ENCODE measurements around the gene CTNNBL1.
A peak's percentile ranks its signal among the peaks of the same experiment; 100 is the strongest.

Gene CTNNBL1

DNA sequence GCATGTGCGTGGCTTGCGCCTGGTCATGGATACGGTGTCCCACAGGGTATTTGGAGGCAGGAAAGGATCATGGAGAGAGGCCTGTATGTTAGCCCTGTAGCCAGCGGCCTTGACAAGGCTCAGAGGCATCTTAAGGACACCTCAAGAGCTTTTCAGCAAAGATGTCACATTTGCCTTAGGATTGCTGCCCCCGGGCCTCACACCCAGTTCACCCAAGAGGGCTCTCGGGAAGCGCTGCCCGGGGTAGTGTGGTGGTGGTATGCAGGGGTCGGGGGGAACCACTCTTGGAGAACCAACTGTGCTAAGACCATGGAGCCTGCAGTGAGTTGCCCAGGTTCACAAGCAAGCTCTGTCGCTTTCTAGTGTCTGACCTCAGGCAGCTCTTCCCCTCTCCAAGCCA lies 172.2 kb downstream of the CTNNBL1 start:
- TF ChIP-seq, protein P1, sequence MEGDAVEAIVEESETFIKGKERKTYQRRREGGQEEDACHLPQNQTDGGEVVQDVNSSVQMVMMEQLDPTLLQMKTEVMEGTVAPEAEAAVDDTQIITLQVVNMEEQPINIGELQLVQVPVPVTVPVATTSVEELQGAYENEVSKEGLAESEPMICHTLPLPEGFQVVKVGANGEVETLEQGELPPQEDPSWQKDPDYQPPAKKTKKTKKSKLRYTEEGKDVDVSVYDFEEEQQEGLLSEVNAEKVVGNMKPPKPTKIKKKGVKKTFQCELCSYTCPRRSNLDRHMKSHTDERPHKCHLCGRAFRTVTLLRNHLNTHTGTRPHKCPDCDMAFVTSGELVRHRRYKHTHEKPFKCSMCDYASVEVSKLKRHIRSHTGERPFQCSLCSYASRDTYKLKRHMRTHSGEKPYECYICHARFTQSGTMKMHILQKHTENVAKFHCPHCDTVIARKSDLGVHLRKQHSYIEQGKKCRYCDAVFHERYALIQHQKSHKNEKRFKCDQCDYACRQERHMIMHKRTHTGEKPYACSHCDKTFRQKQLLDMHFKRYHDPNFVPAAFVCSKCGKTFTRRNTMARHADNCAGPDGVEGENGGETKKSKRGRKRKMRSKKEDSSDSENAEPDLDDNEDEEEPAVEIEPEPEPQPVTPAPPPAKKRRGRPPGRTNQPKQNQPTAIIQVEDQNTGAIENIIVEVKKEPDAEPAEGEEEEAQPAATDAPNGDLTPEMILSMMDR (IDR thresholded peaks at IDR 0.05; ENCODE audit: borderline replicate concordance, control extremely low read depth, extremely low read depth, insufficient read depth, missing control alignments): no peak
- in situ Hi-C loops (cut with MboI; ENCODE audit: low sequenced_read_pairs, unreplicated experiment): no loop called here

DNA sequence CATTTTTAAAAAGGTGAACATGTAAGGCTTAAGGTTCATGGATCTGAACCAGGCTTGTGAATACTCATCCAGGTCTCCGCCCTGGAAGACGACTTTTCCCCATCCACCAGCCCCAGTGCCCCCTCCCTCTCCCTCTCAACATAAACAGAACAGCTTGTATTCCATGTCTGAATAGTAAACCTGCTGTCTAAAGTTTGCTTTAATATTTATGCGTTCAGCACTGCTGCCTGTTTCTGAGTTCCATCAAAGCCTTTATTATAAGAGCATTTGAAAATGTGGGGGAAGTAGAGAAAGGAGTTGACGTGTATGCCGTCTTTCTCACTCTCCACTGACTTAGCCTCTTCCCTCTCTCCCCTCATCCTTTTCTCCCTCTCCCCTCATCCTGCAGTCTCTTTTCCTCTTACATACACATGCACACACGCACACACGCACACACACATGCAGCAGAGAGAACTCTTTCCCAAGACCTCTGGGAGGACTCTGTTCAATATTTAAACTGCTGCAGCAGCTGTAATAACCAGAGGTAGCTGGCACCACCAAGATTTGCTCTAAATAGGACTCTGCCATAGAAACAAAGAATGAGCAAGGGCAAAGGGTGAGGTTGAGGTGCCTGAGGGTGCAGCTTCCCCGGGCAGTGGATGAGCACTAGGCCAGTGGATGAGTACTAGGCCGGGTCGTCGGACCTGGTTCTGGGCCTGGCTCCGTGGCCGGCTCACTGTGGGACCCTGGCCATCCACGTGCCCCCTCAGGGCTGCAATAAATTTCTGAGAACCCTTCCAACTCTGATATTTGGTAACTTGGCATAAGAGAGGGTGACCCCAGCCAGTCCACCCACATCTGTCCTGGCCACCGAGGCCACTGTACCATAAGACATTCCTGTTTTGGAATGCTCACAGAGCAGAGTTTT lies 173.7 kb downstream of the CTNNBL1 start:
- DNase-seq (ENCODE audit: low spot score): no peak
- in situ Hi-C loops (cut with MboI; ENCODE audit: low sequenced_read_pairs, unreplicated experiment): no loop called here
- TF ChIP-seq, protein P1 (IDR thresholded peaks at IDR 0.05; ENCODE audit: borderline replicate concordance, control extremely low read depth, extremely low read depth, insufficient read depth, missing control alignments): no peak

More for the DNA sequence above, 172.2 kb downstream of the CTNNBL1 start:
- DNase-seq (ENCODE audit: low spot score): peak; percentile 15

DNA sequence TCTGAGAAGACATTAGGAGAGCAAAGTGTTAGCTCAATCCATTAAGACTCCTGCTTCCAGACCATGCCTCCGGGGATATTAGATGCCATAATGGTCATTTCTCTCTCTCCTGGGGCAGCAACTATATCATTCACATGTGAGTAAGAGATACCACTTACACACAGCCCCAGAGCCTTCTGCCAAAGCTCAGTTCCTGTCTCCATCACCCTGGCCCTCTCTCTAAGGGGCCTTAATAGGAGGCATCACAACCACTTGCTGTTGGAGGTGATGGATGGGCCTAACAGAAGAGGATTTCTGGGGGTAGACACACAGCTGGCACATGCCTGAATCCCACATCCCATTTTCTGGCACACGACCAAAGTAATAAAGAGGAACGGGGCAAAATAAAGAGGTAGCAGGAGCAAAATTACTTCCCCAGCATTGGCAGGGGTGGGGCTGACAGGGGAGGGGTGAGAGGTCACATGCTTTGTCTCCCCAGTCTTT lies 175.1 kb downstream of the CTNNBL1 start:
- TF ChIP-seq, protein P1 (IDR thresholded peaks at IDR 0.05; ENCODE audit: borderline replicate concordance, control extremely low read depth, extremely low read depth, insufficient read depth, missing control alignments): no peak
- DNase-seq (ENCODE audit: low spot score): peak; percentile 25
- in situ Hi-C loops (cut with MboI; ENCODE audit: low sequenced_read_pairs, unreplicated experiment): no loop called here

DNA sequence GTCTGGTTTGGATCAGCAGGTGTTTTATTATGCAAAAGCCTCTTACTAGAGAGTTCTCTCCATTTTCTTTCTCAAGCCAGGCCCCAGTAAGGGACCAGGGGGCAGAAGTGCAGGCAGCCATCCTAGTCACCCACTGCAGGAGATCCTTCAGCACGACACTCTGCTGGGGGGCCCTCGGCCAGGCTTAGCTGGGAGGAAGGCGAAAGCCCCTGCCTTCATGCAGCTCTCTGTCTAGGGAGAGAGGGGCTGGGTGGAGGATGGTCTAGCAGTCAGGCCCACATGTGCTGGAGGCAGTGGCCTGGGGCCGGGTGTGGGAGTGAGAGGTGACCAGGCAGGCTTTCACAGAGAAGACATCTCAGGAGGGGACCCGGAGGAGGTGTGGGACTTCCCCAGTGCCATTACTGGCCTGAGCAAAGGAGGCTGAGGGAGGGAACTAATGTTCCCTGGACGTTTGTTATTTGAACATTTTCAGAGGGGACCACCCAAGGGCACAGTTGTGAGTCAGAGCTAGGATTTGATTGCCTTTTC lies 175.6 kb downstream of the CTNNBL1 start:
- TF ChIP-seq, protein P1 (IDR thresholded peaks at IDR 0.05; ENCODE audit: borderline replicate concordance, control extremely low read depth, extremely low read depth, insufficient read depth, missing control alignments): no peak
- in situ Hi-C loops (cut with MboI; ENCODE audit: low sequenced_read_pairs, unreplicated experiment): no loop called here
- peak; percentile 66 for DNase-seq (ENCODE audit: low spot score)

DNA sequence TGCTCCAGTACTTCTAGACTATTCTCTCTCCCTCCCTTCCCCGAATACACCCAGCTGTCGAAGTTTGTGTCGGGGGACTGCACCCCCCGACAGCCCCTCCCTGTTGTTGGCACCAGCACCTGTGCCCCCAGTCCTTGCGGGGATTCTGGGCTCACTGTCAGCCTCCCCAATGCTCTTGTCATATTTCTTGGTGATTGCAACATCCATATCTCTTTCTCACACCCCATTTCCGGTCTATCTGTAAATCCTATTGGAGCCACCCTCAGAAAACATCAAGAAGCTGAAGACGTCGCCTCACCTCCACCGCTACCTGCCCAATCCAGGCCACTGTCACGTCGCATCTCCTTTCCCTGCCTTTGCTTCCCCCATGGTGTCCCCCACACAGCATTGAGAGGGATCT lies 176.5 kb downstream of the CTNNBL1 start:
- TF ChIP-seq, protein P1 (IDR thresholded peaks at IDR 0.05; ENCODE audit: borderline replicate concordance, control extremely low read depth, extremely low read depth, insufficient read depth, missing control alignments): no peak
- DNase-seq (ENCODE audit: low spot score): no peak
- in situ Hi-C loops (cut with MboI; ENCODE audit: low sequenced_read_pairs, unreplicated experiment): no loop called here

DNA sequence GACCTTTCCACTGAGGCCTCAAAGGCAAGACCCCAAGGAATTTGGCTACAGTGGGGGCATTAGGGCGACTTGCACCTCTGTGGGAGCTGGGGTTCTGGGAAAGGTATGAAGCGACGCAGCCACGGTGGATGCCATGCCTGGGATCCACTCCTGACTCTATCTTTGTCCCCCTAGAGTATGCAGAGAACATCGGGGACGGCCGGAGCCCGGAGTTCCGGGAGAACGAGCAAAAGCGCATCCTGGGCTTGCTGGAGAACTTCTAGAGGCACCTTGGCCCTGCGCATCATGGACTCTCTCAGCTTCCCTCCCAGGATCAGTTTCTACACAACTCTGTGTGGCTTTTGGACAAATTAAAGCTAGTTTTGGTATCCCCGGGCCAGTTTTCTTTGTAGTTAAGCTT lies 177.9 kb downstream of the CTNNBL1 start:
- in situ Hi-C loops (cut with MboI; ENCODE audit: low sequenced_read_pairs, unreplicated experiment): no loop called here
- DNase-seq (ENCODE audit: low spot score): no peak
- TF ChIP-seq, protein P1 (IDR thresholded peaks at IDR 0.05; ENCODE audit: borderline replicate concordance, control extremely low read depth, extremely low read depth, insufficient read depth, missing control alignments): no peak

All from GM13976 (cell line).